MCF 10A (cell line): ENCODE data around the gene HTR4. TPM values are rescaled to one million over a fixed set of nuclear protein-coding genes. Genes with fewer than 3 reads are reported as not detected.

Experiments used
- BruUV-seq: library from RNA; stranded (reverse); fragments of 400-500 nt; replicated peaks from 2 replicates; lab custom pipeline; 2021; lab: Mats Ljungman, UMichigan
- CTCF ChIA-PET: fragments of 300-600 bp; sonication (Branson Sonifier 250); formaldehyde crosslinking; extraction: SDS; loops from one replicate; lab custom pipeline; 2021; ENCODE audit warnings: antibody characterized with exemption, inconsistent platforms; lab: Yijun Ruan, JAX
- POLR2A ChIA-PET: fragments of 300-600, 350-650 bp; sonication (Branson Sonifier 250); formaldehyde crosslinking; extraction: SDS; loops from one replicate; lab custom pipeline; 2020; ENCODE audit warnings: antibody characterized with exemption, inconsistent platforms; lab: Yijun Ruan, JAX
- DNase-seq: peaks from one replicate; pipeline ENCODE4 v3.0.0-alpha.2; 2018; ENCODE audit not compliant: unreplicated experiment
- H3K27ac Mint-ChIP-seq: one replicate; pipeline ENCODE4 v1.8.0; 2022; ENCODE audit warnings: mild to moderate bottlenecking, low read depth, mixed read lengths; ENCODE audit not compliant: unreplicated experiment
- H3K27me3 Mint-ChIP-seq: one replicate; pipeline ENCODE4 v1.8.0; 2022; ENCODE audit warnings: mixed read lengths; ENCODE audit not compliant: insufficient read depth, unreplicated experiment
- H3K36me3 Mint-ChIP-seq: one replicate; pipeline ENCODE4 v1.8.0; 2022; ENCODE audit warnings: mild to moderate bottlenecking, moderate library complexity, mixed read lengths; ENCODE audit not compliant: insufficient read depth, unreplicated experiment
- H3K4me1 Mint-ChIP-seq: one replicate; pipeline ENCODE4 v1.8.0; 2022; ENCODE audit warnings: mixed read lengths; ENCODE audit not compliant: insufficient read depth, unreplicated experiment
- H3K4me3 Mint-ChIP-seq: one replicate; pipeline ENCODE4 v1.8.0; 2022; ENCODE audit warnings: mild to moderate bottlenecking, moderate library complexity, mixed read lengths; ENCODE audit not compliant: unreplicated experiment
- H3K9me3 Mint-ChIP-seq: one replicate; pipeline ENCODE4 v1.8.0; 2022; ENCODE audit warnings: mixed read lengths; ENCODE audit not compliant: unreplicated experiment
- intact Hi-C: fragments of 100-400 bp; cut with micrococcal nuclease; formaldehyde crosslinking; loops from 2 replicates; pipeline ENCODE4 v1.14.1; 2022
- total RNA-seq: library from RNA; stranded (reverse); gene quantifications from 2 replicates; pipeline ENCODE4 v1.2.3, GENCODE V29; 2022
- TF ChIP-seq, protein P1 (sequence below): fragments of 200-600 bp; IDR thresholded peaks from one replicate; pipeline ENCODE4 v1.8.0; 2022; ENCODE audit warnings: antibody characterized with exemption, mild to moderate bottlenecking; ENCODE audit not compliant: unreplicated experiment

The HTR4 gene
- total RNA-seq, 1 experiment from 2014 or later, result not detected

DNA sequence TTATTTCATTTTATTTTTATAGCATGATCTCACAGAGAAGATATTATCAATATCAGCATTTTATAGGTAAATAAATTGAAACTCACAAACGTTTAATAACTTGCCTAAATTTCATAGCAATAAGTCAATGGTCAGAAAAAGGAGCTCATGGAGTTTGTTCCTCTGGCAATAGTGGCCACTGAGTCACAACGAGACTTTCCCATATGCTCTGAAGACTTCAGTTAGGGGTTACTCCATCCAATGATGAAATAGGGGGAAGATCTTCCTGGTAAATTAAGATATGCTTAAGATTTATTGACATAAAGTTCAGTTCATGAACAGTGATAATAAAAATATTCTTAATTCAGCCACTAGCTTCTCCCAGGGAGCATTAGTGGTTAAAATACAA is 43.5 kb upstream of the HTR4 start:
- no TSS peak for BruUV-seq

DNA sequence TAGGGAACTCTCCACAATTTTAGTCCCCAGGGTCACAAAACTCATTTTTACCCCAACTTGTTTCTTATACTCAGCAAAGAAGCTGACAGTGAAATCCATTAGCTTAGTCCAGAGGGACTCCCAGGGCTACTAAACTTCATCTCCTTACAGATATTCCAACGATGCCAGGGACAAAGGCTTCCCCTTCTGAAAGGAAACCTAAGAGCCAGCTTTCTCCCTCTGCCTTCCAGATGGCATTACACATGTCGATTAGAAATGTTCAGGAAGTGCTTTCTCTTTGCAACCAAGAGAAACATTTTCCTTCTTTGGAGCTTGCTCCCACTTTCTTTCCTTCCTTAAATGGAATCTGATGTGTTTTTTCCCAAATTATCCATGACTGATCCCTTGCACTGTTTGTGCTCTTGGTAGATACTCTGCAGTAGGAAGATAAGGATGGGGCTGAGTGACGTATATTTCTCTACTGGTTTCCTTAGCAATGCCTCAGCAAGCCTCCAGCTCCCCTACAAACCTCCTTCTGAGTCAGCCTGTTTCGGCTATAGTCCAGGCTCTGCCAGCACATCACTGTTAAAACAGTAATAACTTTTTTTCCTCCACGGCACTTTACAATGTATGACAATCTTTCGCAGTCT is 43.0 kb upstream of the HTR4 start:
- Mint-ChIP-seq H3K36me3 (no peaks in the 10 kb centered on the region), H3K4me1 (no peaks in the 10 kb centered on the region), H3K27ac (no peak overlapping the region), H3K27me3 (peaks cover 12% of the 10 kb centered on the region), H3K4me3 (no peak overlapping the region), H3K9me3 (no peaks in the 10 kb centered on the region)
- no TSS peak for BruUV-seq
- ChIA-PET CTCF (interaction anchor here (0.6 to 3.2 kb wide), 8 partner anchors 9 to 939 kb away, joined by 3 to 15 read pairs (median 4); no protein-coding TSS in a partner anchor), POLR2A (interaction anchor here (0.6 to 1.4 kb wide), 4 partner anchors 10 to 73 kb away, joined by 3 to 5 read pairs (median 4); no protein-coding TSS in a partner anchor)
- DNase-seq, result peak; percentile 53
- TF ChIP-seq, protein P1, sequence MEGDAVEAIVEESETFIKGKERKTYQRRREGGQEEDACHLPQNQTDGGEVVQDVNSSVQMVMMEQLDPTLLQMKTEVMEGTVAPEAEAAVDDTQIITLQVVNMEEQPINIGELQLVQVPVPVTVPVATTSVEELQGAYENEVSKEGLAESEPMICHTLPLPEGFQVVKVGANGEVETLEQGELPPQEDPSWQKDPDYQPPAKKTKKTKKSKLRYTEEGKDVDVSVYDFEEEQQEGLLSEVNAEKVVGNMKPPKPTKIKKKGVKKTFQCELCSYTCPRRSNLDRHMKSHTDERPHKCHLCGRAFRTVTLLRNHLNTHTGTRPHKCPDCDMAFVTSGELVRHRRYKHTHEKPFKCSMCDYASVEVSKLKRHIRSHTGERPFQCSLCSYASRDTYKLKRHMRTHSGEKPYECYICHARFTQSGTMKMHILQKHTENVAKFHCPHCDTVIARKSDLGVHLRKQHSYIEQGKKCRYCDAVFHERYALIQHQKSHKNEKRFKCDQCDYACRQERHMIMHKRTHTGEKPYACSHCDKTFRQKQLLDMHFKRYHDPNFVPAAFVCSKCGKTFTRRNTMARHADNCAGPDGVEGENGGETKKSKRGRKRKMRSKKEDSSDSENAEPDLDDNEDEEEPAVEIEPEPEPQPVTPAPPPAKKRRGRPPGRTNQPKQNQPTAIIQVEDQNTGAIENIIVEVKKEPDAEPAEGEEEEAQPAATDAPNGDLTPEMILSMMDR, result no peak
- intact Hi-C loops, result no loop called here

More for the DNA sequence above, 43.5 kb upstream of the HTR4 start:
- Mint-ChIP-seq H3K27me3 (peaks cover 12% of the 10 kb centered on the region), H3K27ac (no peak overlapping the region), H3K9me3 (no peaks in the 10 kb centered on the region), H3K4me3 (no peak overlapping the region), H3K36me3 (no peaks in the 10 kb centered on the region), H3K4me1 (no peaks in the 10 kb centered on the region)
- CTCF ChIA-PET, result interaction anchor here (0.6 to 3.2 kb wide), 8 partner anchors 10 to 255 kb away, joined by 3 to 15 read pairs (median 4); no protein-coding TSS in a partner anchor
- POLR2A ChIA-PET, result interaction anchor here (1.1 to 1.4 kb wide), 3 partner anchors 10 to 74 kb away, joined by 4 to 5 read pairs (median 4); no protein-coding TSS in a partner anchor
- intact Hi-C loops, result no loop called here
- TF ChIP-seq, protein P1, result no peak
- no peak for DNase-seq

DNA sequence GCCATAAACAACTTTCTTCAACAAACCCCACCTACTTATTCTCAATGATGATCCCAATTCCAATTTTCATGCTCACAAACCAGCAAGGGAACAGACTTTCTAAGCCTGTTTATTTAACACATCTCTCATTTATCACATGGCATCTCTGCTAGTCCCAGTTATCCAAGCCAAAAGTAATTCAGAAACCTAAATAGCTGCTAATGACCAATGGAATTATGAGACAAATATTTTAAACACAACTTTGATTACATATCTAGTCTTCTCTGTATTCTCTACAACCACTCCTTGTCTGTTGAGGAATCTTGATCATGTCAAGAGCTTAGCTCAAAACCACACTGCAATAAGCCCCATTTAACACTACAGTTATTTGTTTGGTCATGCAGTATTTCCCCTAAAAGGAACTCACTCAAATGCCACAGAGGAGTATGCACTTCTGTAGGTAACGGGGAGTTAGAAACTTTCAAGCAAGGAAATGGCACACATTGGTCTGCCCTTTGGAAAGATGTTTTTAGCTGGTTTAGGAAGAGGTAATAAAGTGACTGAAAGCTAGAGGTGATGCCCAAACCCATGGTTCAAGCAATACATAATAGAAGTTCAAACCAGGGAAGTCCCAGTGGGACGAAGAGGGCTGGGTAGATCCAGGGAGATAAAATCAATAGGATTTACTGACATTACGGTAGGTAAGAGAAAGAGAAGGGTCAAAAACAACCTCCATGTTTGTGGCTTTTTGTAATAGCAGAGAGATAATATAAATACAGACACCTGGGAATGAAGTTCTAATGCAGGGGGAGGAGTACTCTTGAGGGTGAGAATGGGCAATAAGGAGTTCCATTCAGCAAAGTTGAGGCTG is 42.1 kb upstream of the HTR4 start:
- Mint-ChIP-seq H3K4me3 (no peak overlapping the region), H3K9me3 (no peaks in the 10 kb centered on the region), H3K36me3 (no peaks in the 10 kb centered on the region), H3K27ac (no peak overlapping the region), H3K4me1 (no peaks in the 10 kb centered on the region), H3K27me3 (peaks cover 12% of the 10 kb centered on the region)
- DNase-seq, result no peak
- ChIA-PET CTCF (interaction anchor here (0.6 to 3.2 kb wide), 6 partner anchors 9 to 940 kb away, joined by 3 to 15 read pairs (median 4); no protein-coding TSS in a partner anchor), POLR2A (interaction anchor here (0.6 to 1.4 kb wide), 3 partner anchors 9 to 313 kb away, joined by 3 to 4 read pairs (median 3); partner anchors contain the start of gene FBXO38)
- intact Hi-C loops, result no loop called here
- BruUV-seq, result no TSS peak
- TF ChIP-seq, protein P1, result no peak

DNA sequence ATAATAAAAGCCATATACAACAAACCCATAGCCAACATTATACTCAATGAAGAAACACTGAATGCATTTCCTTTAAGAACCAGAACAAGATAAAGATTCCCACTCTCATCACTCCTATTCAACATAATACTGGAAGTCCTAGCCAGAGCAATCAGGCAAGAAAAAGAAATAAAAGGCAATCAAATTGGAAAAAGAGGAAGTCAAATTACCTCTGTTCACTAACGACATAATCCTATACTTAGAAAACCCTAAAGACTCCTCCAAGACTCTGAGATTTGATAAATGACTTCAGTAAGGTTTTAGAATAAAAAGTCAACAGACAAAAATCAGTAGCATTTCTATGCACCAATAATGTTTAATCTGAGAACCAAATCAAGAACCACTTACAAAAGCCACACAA is 36.6 kb upstream of the HTR4 start:
- no TSS peak for BruUV-seq
- DNase-seq, result no peak

More for the DNA sequence above, 36.6 kb upstream of the HTR4 start:
- peaks cover 7% of the 10 kb centered on the region for H3K9me3 Mint-ChIP-seq
- H3K4me3 Mint-ChIP-seq, result no peak overlapping the region
- no peaks in the 10 kb centered on the region for H3K4me1 Mint-ChIP-seq
- intact Hi-C loops, result no loop called here
- H3K36me3 Mint-ChIP-seq, result no peaks in the 10 kb centered on the region
- ChIA-PET CTCF (no interaction called here), POLR2A (interaction anchor here (0.7 kb wide), 1 partner anchor 396 kb away, joined by 3 read pairs; no protein-coding TSS in a partner anchor)
- peaks cover 21% of the 10 kb centered on the region for H3K27me3 Mint-ChIP-seq
- TF ChIP-seq, protein P1, result no peak
- H3K27ac Mint-ChIP-seq, result no peak overlapping the region
